PC-3 (cell line): ENCODE results near the gene FAM241B. TPM values are rescaled to one million over a fixed set of nuclear protein-coding genes. Genes with fewer than 3 reads are reported as not detected.
A peak's percentile ranks its signal among the peaks of the same experiment; 100 is the strongest.

Source experiments
- ATAC-seq: fragments of 200-7000 bp; cut with Tn5 transposase; 2 replicates; pipeline ENCODE4 v1.9.1; 2020; ENCODE audit warnings: mild to moderate bottlenecking, moderate library complexity
- Bru-seq: library from RNA; stranded (reverse); fragments of 400-500 nt; gene quantifications from one replicate; lab custom pipeline; 2021; lab: Mats Ljungman, UMichigan
- BruChase-seq, 2 experiments: library from RNA; stranded (reverse); fragments of 400-500 nt; gene quantifications; one replicate each; lab custom pipeline; 2021; lab: Mats Ljungman, UMichigan
- BruUV-seq: library from RNA; stranded (reverse); fragments of 400-500 nt; replicated peaks from 2 replicates; lab custom pipeline; 2021; lab: Mats Ljungman, UMichigan
- CTCF ChIA-PET: fragments of 300-600 bp; sonication (Branson Sonifier 250); formaldehyde crosslinking; loops from one replicate; lab custom pipeline; 2022; ENCODE audit warnings: antibody characterized with exemption; lab: Charles Lee
- POLR2A ChIA-PET: fragments of 300-600 bp; sonication (Branson Sonifier 250); formaldehyde crosslinking; loops from one replicate; lab custom pipeline; 2022; ENCODE audit warnings: antibody characterized with exemption; ENCODE audit not compliant: unreplicated experiment; lab: Charles Lee
- DNase-seq: peaks from one replicate; pipeline ENCODE4 v3.0.0-alpha.2; 2015
- H2AFZ ChIP-seq: fragments of 300-600 bp; sonication (generic); 2 replicates; pipeline ENCODE4 v1.6.0; 2016; ENCODE audit warnings: antibody characterized with exemption, low read length
- H3F3A ChIP-seq: fragments of 300-600 bp; sonication (generic); one replicate; pipeline ENCODE4 v1.6.0; 2017; ENCODE audit warnings: antibody characterized with exemption, low read length, control low read depth, mild to moderate bottlenecking; ENCODE audit not compliant: unreplicated experiment
- H3K27ac ChIP-seq: fragments of 300-600 bp; sonication (generic); 2 replicates; pipeline ENCODE4 v1.5.1; 2016; ENCODE audit warnings: mild to moderate bottlenecking, low read length
- H3K27me3 ChIP-seq: fragments of 300-600 bp; sonication (generic); 2 replicates; pipeline ENCODE4 v1.6.1; 2016; ENCODE audit warnings: low read length, mixed read lengths
- H3K36me3 ChIP-seq: fragments of 300-600 bp; sonication (generic); 2 replicates; pipeline ENCODE4 v1.6.1; 2016; ENCODE audit warnings: low read depth, mixed run types, low read length, mixed read lengths
- H3K4me1 ChIP-seq: fragments of 300-600 bp; sonication (generic); 2 replicates; pipeline ENCODE4 v1.5.1; 2016; ENCODE audit warnings: low read length; ENCODE audit not compliant: insufficient read depth
- H3K4me2 ChIP-seq: fragments of 300-600 bp; sonication (generic); 2 replicates; pipeline ENCODE4 v1.6.0; 2016; ENCODE audit warnings: low read length
- H3K4me3 ChIP-seq: fragments of 300-600 bp; sonication (generic); 2 replicates; pipeline ENCODE4 v1.5.1; 2016; ENCODE audit warnings: mild to moderate bottlenecking, low read length, mixed read lengths
- H3K79me2 ChIP-seq: fragments of 300-600 bp; sonication (generic); 2 replicates; pipeline ENCODE4 v1.6.1; 2017; ENCODE audit warnings: low read length, mixed read lengths
- H3K9ac ChIP-seq: fragments of 300-600 bp; sonication (generic); 2 replicates; pipeline ENCODE4 v1.6.0; 2016; ENCODE audit warnings: mild to moderate bottlenecking, low read length
- H3K9me2 ChIP-seq: fragments of 300-600 bp; sonication (generic); replicated peaks from 2 replicates; pipeline ENCODE4 v1.6.1; 2016; ENCODE audit warnings: mixed run types, low read length, mixed read lengths
- H3K9me3 ChIP-seq: fragments of 300-600 bp; sonication (generic); 2 replicates; pipeline ENCODE4 v1.6.1; 2016; ENCODE audit warnings: low read length, mixed read lengths
- H4K20me1 ChIP-seq: fragments of 300-600 bp; sonication (generic); 2 replicates; pipeline ENCODE4 v1.6.1; 2016; ENCODE audit warnings: low read length, mixed read lengths
- CTCF ChIP-seq: fragments of 300-600 bp; sonication (generic); conservative IDR thresholded peaks from 2 replicates; pipeline ENCODE4 v1.5.1; 2017; ENCODE audit warnings: antibody characterized with exemption, low read depth, mild to moderate bottlenecking, low read length
- EZH2 ChIP-seq: fragments of 300-600 bp; sonication (generic); IDR thresholded peaks from one replicate; pipeline ENCODE4 v1.6.1; 2017; ENCODE audit warnings: antibody characterized with exemption, mild to moderate bottlenecking, low read length; ENCODE audit not compliant: unreplicated experiment
- EZH2phosphoT487 ChIP-seq: fragments of 300-600 bp; sonication (generic); IDR thresholded peaks from 2 replicates; pipeline ENCODE4 v1.6.1; 2018; ENCODE audit warnings: mild to moderate bottlenecking, antibody characterized with exemption, low read length, borderline replicate concordance
- intact Hi-C: fragments of 100-400 bp; cut with micrococcal nuclease; formaldehyde crosslinking; loops from 2 replicates; pipeline ENCODE4 v1.9.0; 2023
- long read RNA-seq: library from polyadenylated mRNA; unstranded; transcript quantifications from one replicate; pipeline ENCODE4 v2.0.0, GENCODE V29; 2021; ENCODE audit not compliant: unreplicated experiment
- total RNA-seq: library from RNA; depleted of rRNA; stranded (reverse); fragments of >200 nt; gene quantifications from 2 replicates; pipeline ENCODE4 v1.2.3, GENCODE V29; 2014; rRNA removed

FAM241B gene
- total RNA-seq (37.5 and 45.4 TPM in 2 replicates), Bru-seq, nascent RNA (percentile 77 among the genes with signal in this experiment), BruChase-seq, experiment 1, labeled RNA remaining after a 6-hour chase (percentile 86 among the genes with signal in this experiment), BruChase-seq, experiment 2, labeled RNA remaining after a 2-hour chase (percentile 82 among the genes with signal in this experiment)
- long read RNA-seq, transcript FAM241B-201 (4 exons, 1,065 nt) = major isoform, 31 of 53 reads
- long read RNA-seq, partial matches to known transcripts = 1 of 53 reads
- long read RNA-seq, other reads (novel, unspliced or antisense) = 20 of 53 reads

DNA sequence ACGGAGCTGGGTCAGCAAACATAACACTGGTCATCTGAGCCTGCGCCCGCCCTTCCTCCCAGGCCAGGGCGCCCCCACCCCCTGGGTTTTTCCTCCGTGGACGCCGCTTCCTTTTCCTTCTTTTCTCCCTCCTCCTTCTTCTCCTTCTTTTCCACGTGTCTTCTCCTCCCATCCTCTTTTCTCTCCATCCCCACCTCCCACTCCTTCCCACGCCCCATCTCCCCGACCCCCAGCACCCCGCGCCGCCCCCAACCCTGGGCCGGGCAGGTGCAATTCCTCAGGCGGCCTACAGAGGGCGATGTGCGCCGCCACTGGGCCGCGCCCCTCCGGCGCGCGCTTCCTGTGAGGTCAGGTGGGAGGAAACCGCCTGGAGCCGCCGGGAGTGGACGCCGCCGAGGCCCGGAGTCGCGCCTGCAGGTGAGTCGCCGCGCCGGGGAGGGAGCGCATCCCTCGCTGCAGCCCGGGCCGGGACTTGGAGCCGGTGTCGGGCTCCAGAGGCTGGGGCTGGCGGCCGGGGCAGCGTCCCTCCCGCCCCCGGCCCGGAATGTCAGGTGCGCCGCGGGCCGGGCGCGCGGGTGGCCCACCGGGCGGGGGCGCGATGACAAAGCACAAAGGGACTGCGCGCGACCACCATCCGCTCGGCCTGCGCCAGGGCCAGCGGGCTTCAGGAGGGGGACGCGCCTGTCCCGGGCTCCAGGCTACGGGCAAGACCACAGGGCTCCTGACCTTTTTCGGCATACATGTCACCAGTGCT is at the start of gene FAM241B:
FAM241B (plus strand) TSS at position 351 of the 754 bp plus-strand sequence. CDS start 1,497 bp downstream, outside the sequence.
- CTCF ChIA-PET = interaction anchor here (0.9 kb wide), 1 partner anchor 115 kb away, joined by 4 read pairs; no protein-coding TSS in a partner anchor

GRCh38 chr10:69580435-69580834 is 49.6 kb upstream of the FAM241B start:
- H3K9me3 ChIP-seq = no peaks in the 10 kb centered on the region
- intact Hi-C loops = no loop called here
- no peaks in the 10 kb centered on the region for H3K36me3 ChIP-seq
- no peak for TF ChIP-seq EZH2
- no peak for TF ChIP-seq EZH2phosphoT487
- TF ChIP-seq CTCF = no peak
- BruUV-seq = no TSS peak
- no peaks in the 10 kb centered on the region for H3K4me1 ChIP-seq
- no peaks in the 10 kb centered on the region for H4K20me1 ChIP-seq
- H3K79me2 ChIP-seq = no peaks in the 10 kb centered on the region
- H3K9me2 ChIP-seq = no peaks in the 10 kb centered on the region
- no peak overlapping the region for H3K27ac ChIP-seq
- ATAC-seq = no peak
- H3K4me2 ChIP-seq = no peak overlapping the region
- ChIA-PET CTCF (interaction anchor here (0.5 kb wide), 1 partner anchor 33 kb away, joined by 5 read pairs; no protein-coding TSS in a partner anchor), POLR2A (no interaction called here)
- no peak for DNase-seq
- no peak overlapping the region for H2AFZ ChIP-seq
- peaks cover 96% of the 10 kb centered on the region for H3K27me3 ChIP-seq
- H3K4me3 ChIP-seq = no peak overlapping the region
- no peak overlapping the region for H3K9ac ChIP-seq
- no peaks in the 10 kb centered on the region for H3F3A ChIP-seq

More for the DNA sequence above, at the start of gene FAM241B:
- Histone ChIP-seq H3K4me2 (peak within 1 kb of the TSS; percentile 100), H2AFZ (peak within 1 kb of the TSS; percentile 94), H3K9ac (peak within 1 kb of the TSS; percentile 77), H3K4me1 (peaks cover 16% of the 10 kb centered on the region), H3K36me3 (peaks cover 9% of the 10 kb centered on the region; the same call in 1 of the 2 replicates), H3K27me3 (peaks cover 3% of the 10 kb centered on the region; the same call in 1 of the 2 replicates), H3K4me3 (peak within 1 kb of the TSS; percentile 96), H3K27ac (no peak within 1 kb of the TSS), H3F3A (no peaks in the 10 kb centered on the region), H3K79me2 (peaks cover 17% of the 10 kb centered on the region), H3K9me2 (no peaks in the 10 kb centered on the region), H4K20me1 (no peaks in the 10 kb centered on the region), H3K9me3 (0 out of 2 replicates have a peak, but pooled peaks cover 3% of the 10 kb centered on the region)
- ATAC-seq (peak; percentile 96), DNase-seq (peak; percentile 91)
- TF ChIP-seq CTCF (peak; percentile 99), EZH2phosphoT487 (no peak)
- no TSS peak for BruUV-seq
- POLR2A ChIA-PET = no interaction called here
- intact Hi-C loops = no loop called here
